IMR-90 (cell line): ENCODE measurements around the gene SGSH. TPM values are rescaled to one million over a fixed set of nuclear protein-coding genes. Genes with fewer than 3 reads are reported as not detected.

Experiments used
- ATAC-seq: fragments of 200-7000 bp; cut with Tn5 transposase; 2 replicates; pipeline ENCODE4 v1.9.1; 2020; ENCODE audit warnings: low read depth, mild to moderate bottlenecking, moderate library complexity
- BruUV-seq: library from RNA; stranded (reverse); fragments of 400-500 nt; replicated peaks from 2 replicates; lab custom pipeline; 2021; lab: Mats Ljungman, UMichigan
- CTCF ChIA-PET: fragments of 300-600 bp; formaldehyde crosslinking; extraction: SDS; loops from one replicate; lab custom pipeline; 2021; ENCODE audit warnings: antibody characterized with exemption; lab: Yijun Ruan, JAX
- POLR2A ChIA-PET: fragments of 300-600 bp; sonication (Branson Sonifier 250); formaldehyde crosslinking; loops from one replicate; lab custom pipeline; 2022; ENCODE audit warnings: antibody characterized with exemption; ENCODE audit not compliant: unreplicated experiment; lab: Charles Lee
- DNase-seq: peaks from one replicate; pipeline ENCODE4 v3.0.0; 2013
- H2AFZ ChIP-seq: replicated peaks from 2 replicates; pipeline ENCODE3; 2013; ENCODE audit warnings: low read length, mild to moderate bottlenecking; ENCODE audit not compliant: poor library complexity
- H2AK5ac ChIP-seq: 2 replicates; pipeline ENCODE4 v1.6.1; 2013; ENCODE audit warnings: low read depth, low read length, inconsistent platforms
- H2AK9ac ChIP-seq: replicated peaks from 2 replicates; pipeline ENCODE3; 2013; ENCODE audit warnings: mild to moderate bottlenecking, low read depth, low read length, moderate library complexity; ENCODE audit not compliant: poor library complexity
- H2BK120ac ChIP-seq: 2 replicates; pipeline ENCODE4 v1.6.1; 2013; ENCODE audit warnings: low read depth, low read length, inconsistent platforms
- H2BK15ac ChIP-seq: 3 replicates; pipeline ENCODE4 v1.6.1; 2013; ENCODE audit warnings: low read depth, low read length, inconsistent platforms
- H2BK20ac ChIP-seq: 2 replicates; pipeline ENCODE4 v1.6.1; 2013; ENCODE audit warnings: low read depth, mild to moderate bottlenecking, inconsistent platforms, low read length, moderate library complexity
- H2BK5ac ChIP-seq: 2 replicates; pipeline ENCODE4 v1.6.1; 2013; ENCODE audit warnings: mild to moderate bottlenecking, low read depth, low read length, inconsistent platforms; ENCODE audit not compliant: poor library complexity, severe bottlenecking
- H3K14ac ChIP-seq: replicated peaks from 2 replicates; pipeline ENCODE4 v1.6.1; 2013; ENCODE audit warnings: low read depth, low read length, inconsistent platforms
- H3K18ac ChIP-seq: 2 replicates; pipeline ENCODE4 v1.6.1; 2013; ENCODE audit warnings: low read depth, low read length, control low read depth
- H3K23ac ChIP-seq: 2 replicates; pipeline ENCODE4 v1.6.1; 2013; ENCODE audit warnings: low read depth, low read length, inconsistent platforms
- H3K27ac ChIP-seq: 2 replicates; pipeline ENCODE4 v1.5.1; 2013; ENCODE audit warnings: mild to moderate bottlenecking, control low read depth, low read length; ENCODE audit not compliant: insufficient read depth
- H3K27me3 ChIP-seq: 2 replicates; pipeline ENCODE4 v1.6.1; 2013; ENCODE audit warnings: low read length; ENCODE audit not compliant: control insufficient read depth, insufficient read depth
- H3K36me3 ChIP-seq: 2 replicates; pipeline ENCODE4 v1.6.1; 2013; ENCODE audit warnings: low read length, mixed read lengths; ENCODE audit not compliant: control insufficient read depth, insufficient read depth
- H3K4ac ChIP-seq: 2 replicates; pipeline ENCODE4 v1.6.1; 2013; ENCODE audit warnings: low read depth, low read length, inconsistent platforms
- H3K4me1 ChIP-seq: 2 replicates; pipeline ENCODE4 v1.6.1; 2013; ENCODE audit warnings: low read length, mixed read lengths; ENCODE audit not compliant: control insufficient read depth, insufficient read depth
- H3K4me2 ChIP-seq: 2 replicates; pipeline ENCODE4 v1.6.1; 2013; ENCODE audit warnings: low read depth, mild to moderate bottlenecking, control low read depth, low read length, moderate library complexity
- H3K4me3 ChIP-seq: 2 replicates; pipeline ENCODE4 v1.5.1; 2013; ENCODE audit warnings: low read depth, mild to moderate bottlenecking, control low read depth, low read length, moderate library complexity; ENCODE audit not compliant: insufficient read depth
- H3K56ac ChIP-seq: 2 replicates; pipeline ENCODE4 v1.6.1; 2013; ENCODE audit warnings: low read length, inconsistent platforms; ENCODE audit not compliant: insufficient read depth; ENCODE audit errors: extremely low read depth
- H3K79me1 ChIP-seq, 2 experiments: 2 replicates each; pipeline ENCODE4 v1.6.1; 2013; ENCODE audit warnings: low read length in 2 of 2, inconsistent platforms in 1 of 2, low read depth in 1 of 2
- H3K9ac ChIP-seq: 2 replicates; pipeline ENCODE4 v1.6.1; 2013; ENCODE audit warnings: low read depth, low read length, control low read depth
- H3K9me1 ChIP-seq: 2 replicates; pipeline ENCODE4 v1.6.1; 2013; ENCODE audit warnings: low read length, inconsistent platforms; ENCODE audit not compliant: insufficient read depth
- H3K9me3 ChIP-seq: 2 replicates; pipeline ENCODE4 v1.6.1; 2013; ENCODE audit warnings: low read length; ENCODE audit not compliant: control insufficient read depth, insufficient read depth
- H4K20me1 ChIP-seq: 2 replicates; pipeline ENCODE4 v1.6.1; 2013; ENCODE audit warnings: low read length, inconsistent platforms; ENCODE audit not compliant: insufficient read depth
- H4K5ac ChIP-seq: 2 replicates; pipeline ENCODE4 v1.6.1; 2013; ENCODE audit warnings: mild to moderate bottlenecking, low read depth, low read length, control low read depth
- H4K8ac ChIP-seq, 2 experiments: 2 replicates each; pipeline ENCODE4 v1.6.1; 2013; ENCODE audit warnings: low read depth in 2 of 2, low read length in 2 of 2, control low read depth in 1 of 2, inconsistent platforms in 1 of 2
- H4K91ac ChIP-seq: 2 replicates; pipeline ENCODE4 v1.6.1; 2013; ENCODE audit warnings: low read depth, low read length, inconsistent platforms; ENCODE audit not compliant: insufficient read depth
- BHLHE40 ChIP-seq: fragments of 150-350 bp; IDR thresholded peaks from 2 replicates; pipeline ENCODE4 v1.6.1; 2016; ENCODE audit warnings: mild to moderate bottlenecking, low read depth, low read length
- CEBPB ChIP-seq: IDR thresholded peaks from 2 replicates; pipeline ENCODE4 v1.6.1; 2012; ENCODE audit warnings: low read depth, low read length, improper control_type of control experiment
- CHD1 ChIP-seq: IDR thresholded peaks from 2 replicates; pipeline ENCODE4 v1.6.1; 2012; ENCODE audit warnings: low read depth, low read length, improper control_type of control experiment
- CTCF ChIP-seq: conservative IDR thresholded peaks from 2 replicates; pipeline ENCODE4 v1.5.1; 2012; ENCODE audit warnings: mild to moderate bottlenecking, low read depth, low read length, improper control_type of control experiment
- ELK1 ChIP-seq: fragments of 150-350 bp; IDR thresholded peaks from 2 replicates; pipeline ENCODE4 v1.6.1; 2016; ENCODE audit warnings: low read depth, mild to moderate bottlenecking, low read length, moderate library complexity, borderline replicate concordance
- FOS ChIP-seq: fragments of 150-350 bp; IDR thresholded peaks from 2 replicates; pipeline ENCODE4 v1.6.1; 2016; ENCODE audit warnings: low read depth, low read length
- MAFK ChIP-seq: IDR thresholded peaks from 2 replicates; pipeline ENCODE4 v1.6.1; 2012; ENCODE audit warnings: low read depth, low read length, improper control_type of control experiment
- MXI1 ChIP-seq: IDR thresholded peaks from 2 replicates; pipeline ENCODE4 v1.6.1; 2012; ENCODE audit warnings: low read depth, mild to moderate bottlenecking, low read length, moderate library complexity, borderline replicate concordance
- NFE2L2 ChIP-seq: fragments of 150-350 bp; IDR thresholded peaks from 2 replicates; pipeline ENCODE4 v1.6.1; 2016; ENCODE audit warnings: low read depth, mild to moderate bottlenecking, low read length
- POLR2A ChIP-seq: IDR thresholded peaks from 2 replicates; pipeline ENCODE4 v1.6.1; 2012; ENCODE audit warnings: mild to moderate bottlenecking, low read depth, low read length
- RAD21 ChIP-seq: IDR thresholded peaks from 2 replicates; pipeline ENCODE4 v1.6.1; 2012; ENCODE audit warnings: low read length, improper control_type of control experiment
- RCOR1 ChIP-seq: IDR thresholded peaks from 2 replicates; pipeline ENCODE4 v1.6.1; 2012; ENCODE audit warnings: mild to moderate bottlenecking, low read length, improper control_type of control experiment; ENCODE audit not compliant: insufficient replicate concordance
- RFX5 ChIP-seq: IDR thresholded peaks from 2 replicates; pipeline ENCODE4 v1.8.0; 2012; ENCODE audit warnings: low read depth, mild to moderate bottlenecking, low read length, moderate library complexity
- SMC3 ChIP-seq: fragments of 150-350 bp; IDR thresholded peaks from 2 replicates; pipeline ENCODE4 v1.6.1; 2016; ENCODE audit warnings: low read depth, mild to moderate bottlenecking, antibody characterized with exemption, low read length, moderate library complexity
- USF2 ChIP-seq: fragments of 150-350 bp; IDR thresholded peaks from 2 replicates; pipeline ENCODE4 v1.6.1; 2017; ENCODE audit warnings: mild to moderate bottlenecking, antibody characterized with exemption, low read length, low read depth
- WGBS, 2 experiments: methylation state at CpG; one replicate each; pipeline versions ENCODE4 v1.1.5 to v1.1.7; 2013; ENCODE audit warnings: missing lambda C conversion rate in 2 of 2; ENCODE audit not compliant: insufficient read length in 1 of 2; ENCODE audit errors: extremely low coverage in 2 of 2; 5-methylcytosine and 5-hydroxymethylcytosine counted together
- dilution Hi-C: fragments of 300-500 bp; cut with HindIII; formaldehyde crosslinking; loops from one replicate; pipeline ENCODE4 v1.14.3; 2018; ENCODE audit warnings: low sequenced_read_pairs; ENCODE audit not compliant: unreplicated experiment
- in situ Hi-C: fragments of 300-500 bp; cut with MboI; formaldehyde crosslinking; loops from 3 replicates; pipeline ENCODE4 v1.14.3; 2019; ENCODE audit warnings: low sequenced_read_pairs, inconsistent platforms, mixed read lengths
- intact Hi-C: fragments of 100-400 bp; cut with micrococcal nuclease; formaldehyde crosslinking; loops from 2 replicates; pipeline ENCODE4 v1.10.0; 2022
- polyA plus RNA-seq, 3 experiments: library from polyadenylated mRNA; depleted of rRNA; stranded (reverse); fragments of >200 nt; gene quantifications; 2 replicates each; pipeline ENCODE4 v1.2.3, GENCODE V29; 2012; ENCODE audit warnings: low replicate concordance in 1 of 3
- total RNA-seq: library from RNA; depleted of rRNA; stranded (reverse); fragments of >200 nt; gene quantifications from 2 replicates; pipeline ENCODE4 v1.2.3, GENCODE V29; 2012

Gene SGSH
- total and polyA plus RNA-seq, 2 of the 4 experiments (the other 2 are of a cell fraction): 3.0 to 41.5 TPM

- H4K8ac ChIP-seq: no peak overlapping the region
- DNase-seq (no peak), ATAC-seq (no peak)
- BruUV-seq: no TSS peak
- intact Hi-C loops (no loop called here), in situ Hi-C loops (no loop called here), dilution Hi-C loops (no loop called here)
- H3K79me1 ChIP-seq: peaks cover 0 to 7% of the 10 kb centered on the region in 2 experiments; a peak in 2 of 4 replicates
- no peaks in the 10 kb centered on the region for H4K20me1 ChIP-seq
- H3K9ac ChIP-seq: no peak overlapping the region
- no peak overlapping the region for H2BK5ac ChIP-seq
- H3K14ac ChIP-seq: no peak overlapping the region
- no peak overlapping the region for H3K4me3 ChIP-seq
- no peak overlapping the region for H3K4ac ChIP-seq
- H3K27me3 ChIP-seq: no peaks in the 10 kb centered on the region
- H4K91ac ChIP-seq: no peak overlapping the region
- H3K56ac ChIP-seq: no peak overlapping the region
- H2BK20ac ChIP-seq: no peak overlapping the region
- no peak overlapping the region for H3K27ac ChIP-seq
- no peaks in the 10 kb centered on the region for H3K4me1 ChIP-seq
- TF ChIP-seq RCOR1: no peak
- no peak for TF ChIP-seq SMC3
- no peak for TF ChIP-seq ELK1
- no peak for TF ChIP-seq RAD21
- TF ChIP-seq USF2: no peak
- no peak for TF ChIP-seq RFX5
- TF ChIP-seq MXI1: no peak
- no peak for TF ChIP-seq CTCF
- TF ChIP-seq CHD1: no peak
- TF ChIP-seq NFE2L2: no peak
- TF ChIP-seq CEBPB: no peak
- TF ChIP-seq BHLHE40: no peak
- no peak for TF ChIP-seq POLR2A
- TF ChIP-seq FOS: no peak
- TF ChIP-seq MAFK: no peak
- H4K5ac ChIP-seq: no peak overlapping the region
- H3K36me3 ChIP-seq: peaks cover 35% of the 10 kb centered on the region
- H3K23ac ChIP-seq: no peak overlapping the region
- no peak overlapping the region for H2BK120ac ChIP-seq
- no peak overlapping the region for H2AFZ ChIP-seq
- POLR2A ChIA-PET: no interaction called here
- CTCF ChIA-PET: no interaction called here
- no peak overlapping the region for H3K4me2 ChIP-seq
- H3K9me3 ChIP-seq: peaks cover 12% of the 10 kb centered on the region
- H2BK15ac ChIP-seq: no peak overlapping the region
- no peak overlapping the region for H2AK5ac ChIP-seq
- H2AK9ac ChIP-seq: no peak overlapping the region
- H3K9me1 ChIP-seq: peaks cover 7% of the 10 kb centered on the region
- WGBS, 2 experiments: 96% methylated on average over 12 of the region's 14 CpGs; no CpG with 5 or more reads in 1 of the 2 experiments
- no peak overlapping the region for H3K18ac ChIP-seq
Measured at GRCh38 chr17:80228477-80228876, 8.3 kb upstream of the SGSH start.
